WTC11 (cell line): ENCODE results near the gene NRXN2.

Source experiments
- ZNF671 ChIP-seq: fragments of 250-450 bp; sonication (Bioruptor Pico); IDR thresholded peaks from 2 replicates; pipeline ENCODE4 v1.8.0; 2021; ENCODE audit warnings: mild to moderate bottlenecking
- TF ChIP-seq, protein P1 (sequence below): sonication (generic); formaldehyde crosslinking; IDR thresholded peaks from 2 replicates; pipeline ENCODE4 v1.8.0; 2022; ENCODE audit warnings: mild to moderate bottlenecking, missing genetic modification reagents
- TF ChIP-seq, protein P2 (sequence below): fragments of 200-600 bp; IDR thresholded peaks from 2 replicates; pipeline ENCODE4 v1.8.0; 2022; ENCODE audit warnings: antibody characterized with exemption

DNA sequence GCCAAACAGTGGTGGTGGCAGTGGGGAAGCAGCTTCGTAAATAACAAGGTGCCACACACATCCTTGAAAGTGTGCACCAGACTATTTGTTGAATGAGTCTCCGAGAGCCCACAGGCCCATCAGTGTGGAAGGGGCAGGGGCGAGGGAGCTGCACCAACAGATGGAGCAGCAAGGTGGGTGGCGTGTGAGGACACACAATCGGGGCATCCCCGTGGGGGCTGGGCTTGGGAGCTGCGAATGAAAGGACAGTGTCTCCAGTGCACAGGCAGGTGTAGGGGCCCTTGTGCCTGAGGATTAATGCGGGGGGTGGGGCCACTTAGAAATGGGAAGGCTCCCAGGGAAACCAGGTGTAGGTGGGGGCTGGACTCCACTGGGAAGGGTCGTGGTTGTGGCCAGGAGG lies 2.8 kb downstream of the NRXN2 start:
- TF ChIP-seq, protein P1, sequence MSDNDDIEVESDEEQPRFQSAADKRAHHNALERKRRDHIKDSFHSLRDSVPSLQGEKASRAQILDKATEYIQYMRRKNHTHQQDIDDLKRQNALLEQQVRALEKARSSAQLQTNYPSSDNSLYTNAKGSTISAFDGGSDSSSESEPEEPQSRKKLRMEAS (CRISPR knock-in tag): no peak
- no peak for TF ChIP-seq ZNF671
- TF ChIP-seq, protein P2, sequence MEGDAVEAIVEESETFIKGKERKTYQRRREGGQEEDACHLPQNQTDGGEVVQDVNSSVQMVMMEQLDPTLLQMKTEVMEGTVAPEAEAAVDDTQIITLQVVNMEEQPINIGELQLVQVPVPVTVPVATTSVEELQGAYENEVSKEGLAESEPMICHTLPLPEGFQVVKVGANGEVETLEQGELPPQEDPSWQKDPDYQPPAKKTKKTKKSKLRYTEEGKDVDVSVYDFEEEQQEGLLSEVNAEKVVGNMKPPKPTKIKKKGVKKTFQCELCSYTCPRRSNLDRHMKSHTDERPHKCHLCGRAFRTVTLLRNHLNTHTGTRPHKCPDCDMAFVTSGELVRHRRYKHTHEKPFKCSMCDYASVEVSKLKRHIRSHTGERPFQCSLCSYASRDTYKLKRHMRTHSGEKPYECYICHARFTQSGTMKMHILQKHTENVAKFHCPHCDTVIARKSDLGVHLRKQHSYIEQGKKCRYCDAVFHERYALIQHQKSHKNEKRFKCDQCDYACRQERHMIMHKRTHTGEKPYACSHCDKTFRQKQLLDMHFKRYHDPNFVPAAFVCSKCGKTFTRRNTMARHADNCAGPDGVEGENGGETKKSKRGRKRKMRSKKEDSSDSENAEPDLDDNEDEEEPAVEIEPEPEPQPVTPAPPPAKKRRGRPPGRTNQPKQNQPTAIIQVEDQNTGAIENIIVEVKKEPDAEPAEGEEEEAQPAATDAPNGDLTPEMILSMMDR: no peak
